PFSK-1 (cell line): ENCODE results near the gene ANKIB1.

Experiments
- FOXP2 ChIP-seq: optimal IDR thresholded peaks from 2 replicates; pipeline ENCODE3; 2011; ENCODE audit warnings: borderline replicate concordance, control low read depth, inconsistent platforms; ENCODE audit not compliant: insufficient read depth; ENCODE audit errors: extremely low read length, extremely low read depth
- POLR2AphosphoS5 ChIP-seq: IDR thresholded peaks from 2 replicates; pipeline ENCODE4 v1.6.1; 2012; ENCODE audit warnings: low read depth, mild to moderate bottlenecking, control low read depth, low read length, moderate library complexity
- SIN3A ChIP-seq: IDR thresholded peaks from 2 replicates; pipeline ENCODE4 v1.6.1; 2012; ENCODE audit warnings: mild to moderate bottlenecking, low read length, moderate library complexity, borderline replicate concordance; ENCODE audit not compliant: insufficient read depth
- TAF1 ChIP-seq: IDR thresholded peaks from 2 replicates; pipeline ENCODE4 v1.6.1; 2012; ENCODE audit warnings: low read length, control low read depth, borderline replicate concordance; ENCODE audit not compliant: insufficient read depth
- TF ChIP-seq, protein P1 (sequence below), 2 experiments: IDR thresholded peaks; 2 replicates each; pipeline versions ENCODE4 v1.6.1 to v1.8.0; 2011 to 2012; ENCODE audit warnings: low read depth in 2 of 2, low read length in 2 of 2, control low read depth in 1 of 2, inconsistent platforms in 1 of 2, mild to moderate bottlenecking in 1 of 2, moderate library complexity in 1 of 2; ENCODE audit not compliant: insufficient read depth in 1 of 2

DNA sequence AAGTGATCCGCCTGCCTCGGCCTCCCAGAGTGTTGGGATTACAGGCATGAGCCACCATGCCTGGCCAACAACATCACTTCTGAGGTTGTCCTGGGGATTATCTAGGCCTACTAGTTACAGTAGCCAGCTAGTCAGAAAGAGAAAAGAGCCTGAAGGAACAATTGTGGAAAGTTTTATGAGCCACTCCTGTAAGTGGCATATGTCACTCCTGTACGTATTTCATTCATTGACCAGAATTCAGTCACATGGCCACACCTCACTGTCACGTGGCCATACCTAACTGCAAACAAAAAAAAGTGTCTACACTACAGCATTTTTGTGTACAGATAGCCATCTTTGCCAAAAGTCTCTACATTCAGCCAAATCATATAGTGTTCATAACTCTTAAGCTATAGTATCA is 85.7 kb downstream of the ANKIB1 start:
- TF ChIP-seq POLR2AphosphoS5 (no peak), SIN3A (no peak), TAF1 (no peak), FOXP2 (no peak)
- TF ChIP-seq, protein P1, sequence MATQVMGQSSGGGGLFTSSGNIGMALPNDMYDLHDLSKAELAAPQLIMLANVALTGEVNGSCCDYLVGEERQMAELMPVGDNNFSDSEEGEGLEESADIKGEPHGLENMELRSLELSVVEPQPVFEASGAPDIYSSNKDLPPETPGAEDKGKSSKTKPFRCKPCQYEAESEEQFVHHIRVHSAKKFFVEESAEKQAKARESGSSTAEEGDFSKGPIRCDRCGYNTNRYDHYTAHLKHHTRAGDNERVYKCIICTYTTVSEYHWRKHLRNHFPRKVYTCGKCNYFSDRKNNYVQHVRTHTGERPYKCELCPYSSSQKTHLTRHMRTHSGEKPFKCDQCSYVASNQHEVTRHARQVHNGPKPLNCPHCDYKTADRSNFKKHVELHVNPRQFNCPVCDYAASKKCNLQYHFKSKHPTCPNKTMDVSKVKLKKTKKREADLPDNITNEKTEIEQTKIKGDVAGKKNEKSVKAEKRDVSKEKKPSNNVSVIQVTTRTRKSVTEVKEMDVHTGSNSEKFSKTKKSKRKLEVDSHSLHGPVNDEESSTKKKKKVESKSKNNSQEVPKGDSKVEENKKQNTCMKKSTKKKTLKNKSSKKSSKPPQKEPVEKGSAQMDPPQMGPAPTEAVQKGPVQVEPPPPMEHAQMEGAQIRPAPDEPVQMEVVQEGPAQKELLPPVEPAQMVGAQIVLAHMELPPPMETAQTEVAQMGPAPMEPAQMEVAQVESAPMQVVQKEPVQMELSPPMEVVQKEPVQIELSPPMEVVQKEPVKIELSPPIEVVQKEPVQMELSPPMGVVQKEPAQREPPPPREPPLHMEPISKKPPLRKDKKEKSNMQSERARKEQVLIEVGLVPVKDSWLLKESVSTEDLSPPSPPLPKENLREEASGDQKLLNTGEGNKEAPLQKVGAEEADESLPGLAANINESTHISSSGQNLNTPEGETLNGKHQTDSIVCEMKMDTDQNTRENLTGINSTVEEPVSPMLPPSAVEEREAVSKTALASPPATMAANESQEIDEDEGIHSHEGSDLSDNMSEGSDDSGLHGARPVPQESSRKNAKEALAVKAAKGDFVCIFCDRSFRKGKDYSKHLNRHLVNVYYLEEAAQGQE (IDR thresholded peaks at IDR 0.05; ENCODE audit: insufficient read depth in 1 of 2, low read depth in 2 of 2, low read length in 2 of 2) = no peak
